GM12878 (cell line): ENCODE measurements around the gene ASTL. TPM values are rescaled to one million over a fixed set of nuclear protein-coding genes. Genes with fewer than 3 reads are reported as not detected.

Source experiments
- ASH2L ChIP-seq: fragments of 300-600, 200-600 bp; sonication (generic); IDR thresholded peaks from 2 replicates; pipeline ENCODE4 v1.6.1; 2017; ENCODE audit warnings: low read depth, mild to moderate bottlenecking, borderline replicate concordance
- CREM ChIP-seq: IDR thresholded peaks from 2 replicates; pipeline ENCODE4 v1.6.1; 2014; ENCODE audit warnings: antibody characterized with exemption, low read depth
- EP300 ChIP-seq, 2 experiments: fragments of 150-350 bp in 1 of 2; IDR thresholded peaks; 2 replicates each; pipeline ENCODE4 v1.6.1; 2011 to 2012; ENCODE audit warnings: low read depth in 2 of 2, low read length in 2 of 2, borderline replicate concordance in 1 of 2, improper control_type of control experiment in 1 of 2, inconsistent platforms in 1 of 2; ENCODE audit not compliant: control insufficient read depth in 1 of 2
- KDM1A ChIP-seq: fragments of 200-600 bp; sonication (generic); IDR thresholded peaks from 2 replicates; pipeline ENCODE4 v1.6.1; 2016; ENCODE audit warnings: borderline replicate concordance
- MXI1 ChIP-seq: fragments of 150-350 bp; IDR thresholded peaks from 2 replicates; pipeline ENCODE4 v1.6.1; 2011; ENCODE audit warnings: low read depth, mild to moderate bottlenecking, inconsistent platforms, low read length, improper control_type of control experiment
- PAX5 ChIP-seq: IDR thresholded peaks from 2 replicates; pipeline ENCODE4 v1.6.1; 2011; ENCODE audit warnings: low read depth, low read length, borderline replicate concordance
- PAX8 ChIP-seq: fragments of 450-650 bp; IDR thresholded peaks from 2 replicates; pipeline ENCODE4 v1.6.1; 2017; ENCODE audit warnings: mild to moderate bottlenecking, moderate library complexity
- PML ChIP-seq: IDR thresholded peaks from 2 replicates; pipeline ENCODE4 v1.6.1; 2012; ENCODE audit warnings: low read length, inconsistent platforms
- POLR2A ChIP-seq: IDR thresholded peaks from 2 replicates; pipeline ENCODE4 v1.6.1; 2011; ENCODE audit warnings: low read depth, mild to moderate bottlenecking, low read length
- PRDM15 ChIP-seq: fragments of 450-650 bp; formaldehyde crosslinking; IDR thresholded peaks from 2 replicates; pipeline ENCODE4 v1.4.0; 2020; ENCODE audit warnings: mild to moderate bottlenecking, moderate library complexity
- RAD21 ChIP-seq: IDR thresholded peaks from 2 replicates; pipeline ENCODE4 v1.6.1; 2011; ENCODE audit warnings: mild to moderate bottlenecking, low read depth, low read length, moderate library complexity; ENCODE audit not compliant: insufficient read depth
- RUNX3 ChIP-seq: IDR thresholded peaks from 2 replicates; pipeline ENCODE4 v1.6.1; 2012; ENCODE audit warnings: low read length, inconsistent platforms
- SP1 ChIP-seq: IDR thresholded peaks from one replicate; pipeline ENCODE4 v1.6.1; 2011; ENCODE audit warnings: low read depth, low read length
- STAT1 ChIP-seq: fragments of 450-650 bp; conservative IDR thresholded peaks from 2 replicates; pipeline ENCODE4 v1.6.1; 2014; ENCODE audit warnings: antibody characterized with exemption, mild to moderate bottlenecking
- ZBTB11 ChIP-seq: fragments of 450-650 bp; formaldehyde crosslinking; IDR thresholded peaks from 2 replicates; pipeline ENCODE4 v1.5.0; 2022; ENCODE audit warnings: mild to moderate bottlenecking, missing genetic modification characterization
- ZBTB40 ChIP-seq: fragments of 450-650 bp; IDR thresholded peaks from 2 replicates; pipeline ENCODE4 v1.6.1; 2016; ENCODE audit warnings: mild to moderate bottlenecking, moderate library complexity, borderline replicate concordance
- ZNF274 ChIP-seq: IDR thresholded peaks from one replicate; pipeline ENCODE4 v1.8.0; 2011; ENCODE audit not compliant: insufficient read length, insufficient read depth
- polyA plus RNA-seq, 11 experiments: library from polyadenylated mRNA; depleted of rRNA in 4 of 11; unstranded in 6 of 11; stranded (reverse) in 5 of 11; fragments of >200 nt; fragmentation: Nextera tagmentation in 4 of 11; fragmentation: Illumina TruSeq in 1 of 11; extraction: Ambion mirVana in 4 of 11; extraction: Trizol in 1 of 11; gene quantifications; 1 replicate in 1 of 11; 2 replicates in 10 of 11; pipeline versions ENCODE4 v1.2.1 to v1.2.3, GENCODE V29; 2011 to 2016; ENCODE audit warnings: inconsistent platforms in 2 of 11, missing spikeins in 2 of 11, low read depth in 1 of 11
- total RNA-seq, 4 experiments: library from RNA; depleted of rRNA in 3 of 4; stranded (reverse); fragments of >200 nt in 3 of 4; fragmentation: Illumina TruSeq in 1 of 4; extraction: Trizol in 1 of 4; gene quantifications; 2 replicates each; pipeline versions ENCODE4 v1.2.1 to v1.2.3, GENCODE V29; 2013 to 2021

Gene ASTL
- total and polyA plus RNA-seq, 10 of the 15 experiments (the other 5 are each of a cell fraction or from before 2014, with no cell fraction given) = 0.18 to 1.0 (median 0.38) TPM; not detected in 4

GRCh38 chr2:96148410-96149217 lies 10.3 kb upstream of the ASTL start (continued):
- TF ChIP-seq EP300 (IDR thresholded peaks at IDR 0.05; ENCODE audit: borderline replicate concordance in 1 of 2, control insufficient read depth in 1 of 2, low read depth in 2 of 2, low read length in 2 of 2) (peak; percentile 82 to 89; a peak in 3 of 4 replicates), RAD21 (no peak), POLR2A (no peak), PML (no peak), CREM (peak; percentile 97), ZBTB40 (no peak), ZBTB11 (CRISPR knock-in tag) (no peak), PAX5 (no peak), SP1 (no peak), RUNX3 (no peak), PAX8 (no peak), MXI1 (0 out of 2 replicates have a peak, but pooled peaks have one; percentile 37), ZNF274 (no peak), PRDM15 (CRISPR knock-in tag) (no peak), STAT1 (0 out of 2 replicates have a peak, but pooled peaks have one; percentile 84), ASH2L (no peak), KDM1A (no peak)
